ENCODE data around the gene MAGEB2.

DNA sequence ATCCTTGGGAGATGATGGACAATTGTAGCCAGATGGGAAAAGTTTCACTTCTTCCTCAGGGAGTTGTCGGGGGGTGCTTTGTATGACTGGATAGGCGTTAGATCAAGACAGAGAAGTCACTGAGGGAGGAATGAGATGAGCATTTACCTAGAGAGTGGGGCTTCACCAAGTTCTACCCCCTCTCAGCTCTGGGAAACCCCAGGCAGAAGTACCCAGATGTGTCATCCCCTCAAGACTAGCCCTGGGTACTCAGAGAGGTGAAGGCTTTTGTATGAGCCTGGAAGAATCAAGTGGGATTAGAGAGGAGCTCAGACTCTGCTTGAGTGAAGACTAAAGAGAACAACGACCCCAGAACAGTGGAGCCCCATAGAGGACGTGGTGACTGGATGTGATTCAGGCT, 33.5 kb downstream of the MAGEB2 start:
- TF ChIP-seq, protein P1, sequence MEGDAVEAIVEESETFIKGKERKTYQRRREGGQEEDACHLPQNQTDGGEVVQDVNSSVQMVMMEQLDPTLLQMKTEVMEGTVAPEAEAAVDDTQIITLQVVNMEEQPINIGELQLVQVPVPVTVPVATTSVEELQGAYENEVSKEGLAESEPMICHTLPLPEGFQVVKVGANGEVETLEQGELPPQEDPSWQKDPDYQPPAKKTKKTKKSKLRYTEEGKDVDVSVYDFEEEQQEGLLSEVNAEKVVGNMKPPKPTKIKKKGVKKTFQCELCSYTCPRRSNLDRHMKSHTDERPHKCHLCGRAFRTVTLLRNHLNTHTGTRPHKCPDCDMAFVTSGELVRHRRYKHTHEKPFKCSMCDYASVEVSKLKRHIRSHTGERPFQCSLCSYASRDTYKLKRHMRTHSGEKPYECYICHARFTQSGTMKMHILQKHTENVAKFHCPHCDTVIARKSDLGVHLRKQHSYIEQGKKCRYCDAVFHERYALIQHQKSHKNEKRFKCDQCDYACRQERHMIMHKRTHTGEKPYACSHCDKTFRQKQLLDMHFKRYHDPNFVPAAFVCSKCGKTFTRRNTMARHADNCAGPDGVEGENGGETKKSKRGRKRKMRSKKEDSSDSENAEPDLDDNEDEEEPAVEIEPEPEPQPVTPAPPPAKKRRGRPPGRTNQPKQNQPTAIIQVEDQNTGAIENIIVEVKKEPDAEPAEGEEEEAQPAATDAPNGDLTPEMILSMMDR (IDR thresholded peaks at IDR 0.05) = no peak
- TF ChIP-seq EZH2 (IDR thresholded peaks at IDR 0.05; ENCODE audit: borderline replicate concordance, insufficient read depth, low read depth, low read length, poor library complexity, severe bottlenecking) = no peak
